ENCODE results near the gene TM4SF4.
A peak's percentile ranks its signal among the peaks of the same experiment; 100 is the strongest.

The TM4SF4 gene

DNA sequence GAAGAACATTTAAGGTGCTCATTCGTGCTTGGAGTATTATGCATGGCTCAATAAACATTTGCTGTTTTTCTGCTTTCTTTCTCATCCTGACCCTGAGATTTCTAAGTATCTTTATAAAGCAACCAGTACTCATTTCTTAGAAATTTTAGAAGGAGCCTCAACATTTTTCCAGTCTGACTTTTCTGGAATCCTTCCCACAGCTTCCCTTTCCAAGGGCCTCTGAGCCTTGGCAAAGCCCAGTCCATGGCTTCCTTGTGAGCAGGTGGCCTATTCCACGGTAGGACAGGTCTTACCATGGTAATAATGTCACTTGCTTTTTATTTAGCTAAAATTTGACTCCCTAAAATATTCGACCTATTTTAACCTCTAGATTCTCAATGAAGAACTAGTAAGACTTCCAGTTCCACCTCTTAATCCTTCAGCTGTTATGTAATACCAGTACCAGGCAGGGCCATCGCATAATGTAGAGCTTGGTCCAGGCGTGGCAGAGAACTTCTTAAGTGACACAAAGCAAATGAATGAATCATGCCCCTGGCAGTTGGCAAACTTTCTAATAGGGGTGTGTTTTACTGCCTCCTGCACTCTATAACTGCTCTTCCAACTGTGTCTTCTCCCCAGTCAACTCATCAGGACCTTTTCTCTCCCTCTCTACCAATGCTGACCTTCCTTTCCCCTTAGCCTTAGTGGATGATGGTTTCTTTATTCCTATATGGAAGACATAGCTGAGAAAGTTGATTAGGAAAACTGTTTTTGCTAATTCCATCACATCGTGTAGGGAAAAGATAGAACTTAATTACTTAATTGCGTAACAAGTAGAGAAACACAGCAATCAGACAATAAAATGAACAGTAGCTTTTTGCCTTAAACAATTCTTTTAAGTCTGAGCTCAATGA, 894 bp upstream of the TM4SF4 start:
- Histone ChIP-seq H3K27me3 (ENCODE audit: control insufficient read depth, insufficient read depth, low read length) (no peaks in the 10 kb centered on the region), H3K36me3 (ENCODE audit: control insufficient read depth, insufficient read depth, low read length) (no peaks in the 10 kb centered on the region), H3K4me3 (ENCODE audit: low read length) (no peak overlapping the region), H3K9ac (ENCODE audit: low read length) (no peak overlapping the region), H3K9me3 (ENCODE audit: control insufficient read depth, low read length) (no peaks in the 10 kb centered on the region), H3K4me1 (ENCODE audit: control insufficient read depth, insufficient read depth, low read length) (peaks cover 48% of the 10 kb centered on the region)

DNA sequence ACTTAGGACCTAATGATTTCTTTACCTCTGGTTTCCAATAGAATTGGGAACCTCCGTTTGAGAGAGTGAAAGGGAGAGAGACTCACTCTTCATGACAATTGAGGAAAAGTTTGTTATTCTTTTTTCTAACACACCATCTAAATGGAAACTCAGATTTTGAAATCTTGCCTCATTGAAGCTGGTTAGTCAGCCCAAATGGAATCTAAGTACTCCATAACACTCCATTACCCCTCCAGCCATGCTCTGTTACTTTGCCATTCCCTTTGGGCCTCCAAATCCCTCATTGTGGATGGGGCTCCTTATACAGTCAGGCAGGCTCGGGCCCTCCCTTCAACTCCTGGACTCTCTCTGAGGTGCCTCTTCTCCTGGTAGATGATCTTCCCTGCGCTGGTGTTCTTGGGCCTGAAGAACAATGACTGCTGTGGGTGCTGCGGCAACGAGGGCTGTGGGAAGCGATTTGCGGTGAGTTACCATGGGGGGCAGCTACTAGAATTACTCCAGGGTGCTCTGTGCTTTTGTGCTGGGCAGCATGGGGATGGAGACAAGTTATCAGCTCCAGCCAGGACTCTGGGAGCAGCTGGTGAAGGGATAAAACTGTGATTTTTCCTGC, 1.1 kb downstream of the TM4SF4 start:
- Histone ChIP-seq H3K4me1 (ENCODE audit: control insufficient read depth, insufficient read depth, low read length) (peaks cover 51% of the 10 kb centered on the region), H3K36me3 (ENCODE audit: control insufficient read depth, insufficient read depth, low read length) (no peaks in the 10 kb centered on the region), H3K9ac (ENCODE audit: low read length) (no peak overlapping the region), H3K9me3 (ENCODE audit: control insufficient read depth, low read length) (no peaks in the 10 kb centered on the region), H3K4me3 (ENCODE audit: low read length) (no peak overlapping the region), H3K27me3 (ENCODE audit: control insufficient read depth, insufficient read depth, low read length) (no peaks in the 10 kb centered on the region)

DNA sequence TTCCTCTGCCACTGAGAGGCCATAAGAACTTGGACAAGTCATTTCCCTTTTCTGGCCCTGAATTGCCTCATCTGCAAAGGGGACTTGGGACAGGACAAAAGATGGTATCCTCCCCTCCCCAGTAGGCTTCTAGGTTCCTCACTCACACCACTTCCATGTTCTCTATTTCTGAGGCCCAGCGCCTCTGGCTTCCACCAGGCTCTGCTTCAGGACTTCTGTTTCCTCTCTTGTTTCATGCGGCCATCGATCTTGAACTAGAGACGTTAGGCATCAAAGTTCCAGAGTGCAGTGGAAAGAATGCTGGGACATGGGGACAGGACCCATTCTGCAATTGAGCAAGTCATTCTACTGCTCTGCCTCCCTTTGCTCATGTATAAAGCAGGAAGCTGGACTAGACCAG, 1.7 kb downstream of the TM4SF4 start:
- H3K4me1 ChIP-seq (ENCODE audit: control insufficient read depth, insufficient read depth, low read length): peaks cover 51% of the 10 kb centered on the region
- no peak overlapping the region for H3K9ac ChIP-seq (ENCODE audit: low read length)
- H3K4me3 ChIP-seq (ENCODE audit: low read length): no peak overlapping the region
- H3K36me3 ChIP-seq (ENCODE audit: control insufficient read depth, insufficient read depth, low read length): no peaks in the 10 kb centered on the region
- H3K9me3 ChIP-seq (ENCODE audit: control insufficient read depth, low read length): no peaks in the 10 kb centered on the region
- H3K27me3 ChIP-seq (ENCODE audit: control insufficient read depth, insufficient read depth, low read length): no peaks in the 10 kb centered on the region

DNA sequence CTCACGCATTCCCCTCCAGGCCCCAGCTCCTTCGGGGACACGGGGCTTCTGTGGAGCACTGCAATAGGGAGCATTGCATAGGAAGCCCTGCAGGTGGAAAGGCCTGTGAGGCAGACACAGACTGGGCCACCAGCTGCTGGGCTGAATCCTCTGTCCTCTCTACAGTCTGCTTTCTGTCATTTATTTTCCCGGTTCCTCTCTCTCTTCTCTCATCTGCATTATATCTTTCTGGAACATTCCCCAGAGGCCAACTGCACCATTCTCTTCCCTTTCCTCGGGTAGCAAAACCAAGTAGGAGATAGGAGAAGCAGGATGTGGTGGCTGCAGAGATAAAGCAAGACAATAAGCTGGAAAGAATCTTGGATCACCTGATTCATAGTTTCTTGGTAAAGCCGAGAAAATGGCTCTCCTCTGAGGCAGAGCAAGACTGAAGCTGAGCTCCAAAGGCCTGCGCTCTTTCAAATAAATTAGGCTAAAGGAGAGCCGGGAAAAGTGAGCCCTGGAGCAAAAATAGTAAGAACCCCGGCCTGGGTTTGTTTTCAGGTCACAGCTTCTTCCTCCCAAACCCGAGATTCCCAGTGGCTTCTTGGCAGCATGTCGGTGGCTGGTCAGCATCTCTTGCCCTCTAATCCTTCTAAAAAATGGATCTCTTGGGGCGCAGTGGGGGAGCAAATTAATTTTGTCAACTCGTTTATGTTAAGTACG, 5.3 kb downstream of the TM4SF4 start:
- Histone ChIP-seq H3K27me3 (ENCODE audit: control insufficient read depth, insufficient read depth, low read length) (no peaks in the 10 kb centered on the region), H3K9ac (ENCODE audit: low read length) (peak overlapping the region; percentile 29), H3K4me3 (ENCODE audit: low read length) (no peak overlapping the region), H3K4me1 (ENCODE audit: control insufficient read depth, insufficient read depth, low read length) (peaks cover 20% of the 10 kb centered on the region), H3K9me3 (ENCODE audit: control insufficient read depth, low read length) (no peaks in the 10 kb centered on the region), H3K36me3 (ENCODE audit: control insufficient read depth, insufficient read depth, low read length) (no peaks in the 10 kb centered on the region)

DNA sequence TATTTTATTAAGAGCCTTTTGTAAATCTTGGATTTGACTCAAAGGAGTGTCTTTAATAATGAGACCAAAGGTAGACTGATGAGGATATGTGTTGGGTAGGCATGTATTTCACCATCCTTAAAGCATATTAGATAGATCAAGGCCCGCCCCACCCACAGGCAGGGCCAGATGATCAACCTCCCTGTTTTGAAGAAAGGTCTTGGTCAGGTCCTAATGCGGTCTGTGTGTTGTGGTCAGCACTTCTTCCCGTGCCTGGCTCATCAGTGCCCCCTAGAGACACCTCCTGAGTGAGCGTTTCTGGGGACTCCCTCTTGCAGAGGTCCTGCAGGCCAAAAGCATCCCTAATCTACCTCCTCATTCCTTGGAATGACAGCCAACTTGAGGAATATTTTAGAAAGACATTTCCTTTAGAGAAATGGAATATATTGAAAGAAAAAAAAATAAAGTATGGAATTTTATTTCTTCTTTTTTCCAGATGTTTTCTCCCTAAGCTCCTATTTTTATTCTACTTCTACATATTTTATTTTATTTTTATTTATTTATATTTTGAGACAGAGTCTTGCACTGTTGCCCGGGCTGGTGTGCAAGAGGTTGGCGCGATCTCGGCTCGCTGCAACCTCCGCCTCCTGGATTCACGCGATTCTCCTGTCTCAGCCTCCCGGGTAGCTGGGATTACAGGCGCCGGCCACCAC, 6.0 kb downstream of the TM4SF4 start:
- peak overlapping the region; percentile 29 for H3K9ac ChIP-seq (ENCODE audit: low read length)

DNA sequence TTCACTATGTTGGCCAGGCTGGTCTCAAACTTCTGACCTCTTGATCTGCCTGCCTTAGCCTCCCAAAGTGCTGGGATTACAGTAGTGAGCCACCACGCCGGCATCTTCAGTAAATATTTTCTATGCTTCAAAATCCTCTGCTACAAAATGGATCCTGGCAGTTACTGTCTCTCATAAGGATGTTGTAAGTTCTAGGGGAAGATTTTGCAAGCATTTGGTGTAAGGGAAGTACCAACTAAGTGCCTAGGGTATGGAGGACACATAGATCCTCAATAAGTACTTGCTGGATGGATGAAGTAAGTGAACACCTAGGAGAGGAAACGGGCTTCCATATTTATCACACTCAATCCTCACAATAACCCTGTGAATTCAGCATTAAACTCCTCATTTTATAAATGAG, 6.6 kb downstream of the TM4SF4 start:
- Histone ChIP-seq H3K4me3 (ENCODE audit: low read length) (no peak overlapping the region), H3K9me3 (ENCODE audit: control insufficient read depth, low read length) (no peaks in the 10 kb centered on the region), H3K27me3 (ENCODE audit: control insufficient read depth, insufficient read depth, low read length) (no peaks in the 10 kb centered on the region), H3K36me3 (ENCODE audit: control insufficient read depth, insufficient read depth, low read length) (no peaks in the 10 kb centered on the region), H3K9ac (ENCODE audit: low read length) (no peak overlapping the region), H3K4me1 (ENCODE audit: control insufficient read depth, insufficient read depth, low read length) (peaks cover 14% of the 10 kb centered on the region)

More for the DNA sequence above, 6.0 kb downstream of the TM4SF4 start:
- Histone ChIP-seq H3K27me3 (ENCODE audit: control insufficient read depth, insufficient read depth, low read length) (no peaks in the 10 kb centered on the region), H3K4me3 (ENCODE audit: low read length) (no peak overlapping the region), H3K36me3 (ENCODE audit: control insufficient read depth, insufficient read depth, low read length) (no peaks in the 10 kb centered on the region), H3K9me3 (ENCODE audit: control insufficient read depth, low read length) (no peaks in the 10 kb centered on the region), H3K4me1 (ENCODE audit: control insufficient read depth, insufficient read depth, low read length) (peaks cover 14% of the 10 kb centered on the region)

DNA sequence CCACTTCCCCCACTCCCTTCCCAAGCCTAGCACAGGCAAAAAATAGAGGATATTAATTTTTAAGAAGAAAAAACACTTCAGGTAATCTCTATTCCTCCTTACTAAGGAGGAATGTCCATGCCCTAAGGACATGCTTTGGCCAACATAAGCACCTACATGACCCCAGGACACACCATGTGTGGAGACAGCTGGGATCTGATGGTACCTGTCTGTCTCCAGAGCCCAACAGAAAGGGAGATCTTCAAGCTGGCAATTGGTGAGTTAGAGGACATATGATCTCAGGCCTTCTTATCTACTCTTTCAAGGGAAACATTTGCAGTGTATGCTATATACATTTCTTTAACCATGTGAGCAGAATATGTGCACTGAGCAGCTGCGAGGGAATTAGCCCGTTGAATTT, 7.0 kb downstream of the TM4SF4 start:
- Histone ChIP-seq H3K9ac (ENCODE audit: low read length) (no peak overlapping the region), H3K27me3 (ENCODE audit: control insufficient read depth, insufficient read depth, low read length) (no peaks in the 10 kb centered on the region), H3K4me3 (ENCODE audit: low read length) (no peak overlapping the region), H3K4me1 (ENCODE audit: control insufficient read depth, insufficient read depth, low read length) (peaks cover 14% of the 10 kb centered on the region), H3K9me3 (ENCODE audit: control insufficient read depth, low read length) (no peaks in the 10 kb centered on the region), H3K36me3 (ENCODE audit: control insufficient read depth, insufficient read depth, low read length) (no peaks in the 10 kb centered on the region)

DNA sequence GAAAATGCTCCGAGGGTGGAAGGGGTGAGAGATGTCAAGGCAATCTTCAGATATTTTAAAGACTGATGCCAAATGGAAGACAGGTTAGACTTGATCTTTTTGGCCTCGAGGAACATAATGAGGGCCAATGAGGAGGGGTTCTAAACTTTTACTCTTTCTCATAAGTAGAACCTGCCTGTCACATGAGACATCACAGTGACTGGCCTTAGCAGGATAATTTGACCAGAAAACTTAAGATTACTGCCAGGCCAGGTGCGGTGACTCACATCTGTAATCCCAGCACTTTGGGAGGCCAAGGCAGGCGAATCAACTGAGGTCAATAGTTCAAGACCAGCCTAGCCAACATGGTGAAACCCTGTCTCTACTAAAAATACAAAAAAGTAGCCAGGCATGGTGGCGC, 12.2 kb downstream of the TM4SF4 start:
- H3K9ac ChIP-seq (ENCODE audit: low read length): no peak overlapping the region
- no peaks in the 10 kb centered on the region for H3K9me3 ChIP-seq (ENCODE audit: control insufficient read depth, low read length)
- H3K4me3 ChIP-seq (ENCODE audit: low read length): no peak overlapping the region
- no peaks in the 10 kb centered on the region for H3K27me3 ChIP-seq (ENCODE audit: control insufficient read depth, insufficient read depth, low read length)
- H3K4me1 ChIP-seq (ENCODE audit: control insufficient read depth, insufficient read depth, low read length): no peaks in the 10 kb centered on the region
- no peaks in the 10 kb centered on the region for H3K36me3 ChIP-seq (ENCODE audit: control insufficient read depth, insufficient read depth, low read length)

DNA sequence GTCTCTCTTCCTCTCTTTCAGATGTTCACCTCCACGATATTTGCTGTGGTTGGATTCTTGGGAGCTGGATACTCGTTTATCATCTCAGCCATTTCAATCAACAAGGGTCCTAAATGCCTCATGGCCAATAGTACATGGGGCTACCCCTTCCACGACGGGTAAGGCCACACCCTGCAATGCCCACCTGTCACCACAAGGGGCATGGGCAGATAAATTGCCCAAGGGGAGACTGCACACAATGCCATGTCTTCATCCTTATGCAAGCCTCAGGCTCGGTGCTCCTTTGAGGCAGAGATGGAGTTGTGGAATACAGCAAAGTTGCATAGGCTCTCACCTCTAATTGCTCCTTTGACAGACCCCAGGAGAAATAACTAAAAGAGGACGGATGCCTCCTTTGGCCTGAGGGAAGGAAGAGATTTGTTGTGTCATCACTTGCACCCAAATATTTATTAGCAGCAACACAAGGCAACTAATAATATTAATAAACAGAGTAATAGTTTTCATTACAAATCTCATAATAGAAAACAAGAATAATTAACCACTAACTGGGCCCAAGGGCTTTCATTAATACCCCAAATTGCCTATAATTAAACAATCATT, 13.2 kb downstream of the TM4SF4 start:
- no peak overlapping the region for H3K4me3 ChIP-seq (ENCODE audit: low read length)
- H3K27me3 ChIP-seq (ENCODE audit: control insufficient read depth, insufficient read depth, low read length): no peaks in the 10 kb centered on the region
- no peaks in the 10 kb centered on the region for H3K4me1 ChIP-seq (ENCODE audit: control insufficient read depth, insufficient read depth, low read length)
- H3K36me3 ChIP-seq (ENCODE audit: control insufficient read depth, insufficient read depth, low read length): no peaks in the 10 kb centered on the region
- H3K9me3 ChIP-seq (ENCODE audit: control insufficient read depth, low read length): no peaks in the 10 kb centered on the region
- no peak overlapping the region for H3K9ac ChIP-seq (ENCODE audit: low read length)

DNA sequence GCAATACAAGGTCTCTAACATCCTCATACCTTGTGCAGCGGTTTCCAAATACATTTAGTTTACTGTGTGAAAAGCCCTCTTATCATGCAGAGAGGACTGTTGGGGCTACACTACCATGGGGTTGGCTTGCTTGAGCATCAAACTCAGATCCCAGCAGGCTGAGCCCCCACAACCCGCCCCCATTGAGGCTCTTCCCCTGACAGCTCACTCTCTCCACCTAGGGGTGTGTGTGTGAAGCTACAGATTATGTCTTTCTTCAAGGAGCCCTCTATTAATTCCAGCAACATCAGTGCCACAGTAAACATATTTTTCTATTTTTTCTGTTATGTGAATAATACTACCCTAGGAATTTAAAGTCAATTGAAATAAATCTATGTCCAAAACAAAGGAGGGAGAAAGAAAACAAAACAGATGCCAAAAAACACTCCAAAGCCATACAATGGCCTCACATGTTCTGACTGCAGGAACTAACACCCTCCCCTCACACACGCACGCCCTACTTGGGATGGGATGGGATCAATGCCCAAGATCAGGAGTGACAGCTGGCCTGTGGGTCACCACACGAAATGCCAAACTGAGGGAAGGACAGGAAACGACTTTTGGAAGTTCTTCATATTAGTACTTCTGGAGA, 14.7 kb downstream of the TM4SF4 start:
- Histone ChIP-seq H3K4me1 (ENCODE audit: control insufficient read depth, insufficient read depth, low read length) (no peaks in the 10 kb centered on the region), H3K4me3 (ENCODE audit: low read length) (no peak overlapping the region), H3K9me3 (ENCODE audit: control insufficient read depth, low read length) (no peaks in the 10 kb centered on the region), H3K27me3 (ENCODE audit: control insufficient read depth, insufficient read depth, low read length) (no peaks in the 10 kb centered on the region), H3K36me3 (ENCODE audit: control insufficient read depth, insufficient read depth, low read length) (no peaks in the 10 kb centered on the region), H3K9ac (ENCODE audit: low read length) (no peak overlapping the region)

DNA sequence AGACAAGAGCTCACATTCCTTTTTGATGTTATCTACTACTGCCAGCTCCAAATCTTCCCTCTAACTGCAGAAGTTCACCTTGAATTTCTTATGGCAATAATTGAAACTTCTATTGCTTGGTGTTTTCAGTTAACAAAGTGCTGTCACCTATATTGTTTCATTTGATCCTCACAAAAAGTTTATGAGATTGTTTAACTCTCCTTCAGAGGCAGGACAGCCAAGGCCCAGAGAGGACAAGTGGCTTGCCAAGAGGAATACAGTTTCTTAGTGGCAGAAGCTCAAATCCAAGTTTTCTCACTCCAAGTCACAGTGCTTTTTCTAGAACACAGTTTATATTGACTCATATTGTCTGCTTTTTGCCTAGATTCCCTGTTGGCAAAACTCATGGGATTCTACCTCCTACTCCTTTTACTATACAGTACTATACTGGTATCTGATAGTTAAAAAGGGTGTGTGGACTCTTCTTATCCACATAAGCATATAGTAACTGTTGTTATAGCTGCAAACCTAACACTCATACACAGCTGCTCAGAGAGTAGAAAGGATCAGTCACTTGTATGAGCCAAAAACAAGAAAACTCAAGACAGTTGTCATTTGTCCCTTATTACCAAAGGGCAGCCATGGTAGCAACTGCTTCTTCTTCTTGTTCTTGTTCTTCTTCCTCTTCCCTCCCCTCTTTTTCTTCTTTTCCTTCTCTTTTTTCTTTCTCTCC, 15.9 kb downstream of the TM4SF4 start:
- no peaks in the 10 kb centered on the region for H3K4me1 ChIP-seq (ENCODE audit: control insufficient read depth, insufficient read depth, low read length)
- H3K9me3 ChIP-seq (ENCODE audit: control insufficient read depth, low read length): no peaks in the 10 kb centered on the region
- H3K9ac ChIP-seq (ENCODE audit: low read length): no peak overlapping the region
- H3K4me3 ChIP-seq (ENCODE audit: low read length): no peak overlapping the region
- H3K36me3 ChIP-seq (ENCODE audit: control insufficient read depth, insufficient read depth, low read length): no peaks in the 10 kb centered on the region
- no peaks in the 10 kb centered on the region for H3K27me3 ChIP-seq (ENCODE audit: control insufficient read depth, insufficient read depth, low read length)

Data from mucosa of stomach (tissue), 1 donor.